Heart right ventricle (tissue), 16 donors: ENCODE results near the gene TP63. TPM values are rescaled to one million over a fixed set of nuclear protein-coding genes. Genes with fewer than 3 reads are reported as not detected.

Source experiments
- ATAC-seq, 8 donors: fragments of 200-7000 bp; cut with Tn5 transposase; one replicate each; pipeline ENCODE4 v1.9.1; 2020; ENCODE audit warnings: mild to moderate bottlenecking in 8 of 8, moderate library complexity in 8 of 8, moderate number of reproducible peaks in 1 of 8
- DNase-seq, 2 donors: peaks; one replicate each; pipeline ENCODE4 v3.0.0-alpha.2; 2020
- H3K27ac ChIP-seq, 10 donors: fragments of 200-600 bp; sonication (generic) in 2 of 10; one replicate each; pipeline versions ENCODE4 v1.5.0 to v1.8.0; 2020 to 2022; ENCODE audit warnings: mild to moderate bottlenecking in 3 of 10
- H3K27me3 ChIP-seq, 7 donors: fragments of 200-600 bp; one replicate each; pipeline ENCODE4 v1.8.0; 2021 to 2022; ENCODE audit warnings: mild to moderate bottlenecking in 2 of 7
- H3K36me3 ChIP-seq, 9 donors: fragments of 200-600 bp; sonication (generic) in 1 of 9; one replicate each; pipeline versions ENCODE4 v1.5.0 to v1.8.0; 2020 to 2022; ENCODE audit warnings: mild to moderate bottlenecking in 2 of 9
- H3K4me1 ChIP-seq, 9 donors: fragments of 200-600 bp; sonication (generic) in 1 of 9; one replicate each; pipeline versions ENCODE4 v1.5.0 to v1.8.0; 2020 to 2022; ENCODE audit warnings: mild to moderate bottlenecking in 4 of 9
- H3K4me3 ChIP-seq, 10 donors: fragments of 200-600 bp; sonication (generic) in 2 of 10; one replicate each; pipeline versions ENCODE4 v1.5.0 to v1.8.0; 2020 to 2022; ENCODE audit warnings: mild to moderate bottlenecking in 7 of 10, moderate library complexity in 2 of 10
- H3K9me3 ChIP-seq, 11 donors: fragments of 200-600 bp in 10 of 11; sonication (generic) in 2 of 11; one replicate each; pipeline versions ENCODE4 v1.5.0 to v1.8.0; 2013 to 2022; ENCODE audit warnings: mild to moderate bottlenecking in 2 of 11, control low read depth in 1 of 11, moderate library complexity in 1 of 11
- CTCF ChIP-seq, 9 donors: fragments of 200-600 bp; sonication (generic) in 2 of 9; IDR thresholded peaks; one replicate each; pipeline versions ENCODE4 v1.5.0 to v1.8.0; 2021 to 2022; ENCODE audit warnings: antibody characterized with exemption in 9 of 9, mild to moderate bottlenecking in 5 of 9, moderate library complexity in 1 of 9
- WGBS, 2 donors: extraction: QIAGEN DNeasy Blood & Tissue Kit; methylation state at CpG; one replicate each; pipeline ENCODE4 v1.1.7; 2013; ENCODE audit warnings: inconsistent platforms in 1 of 2; 5-methylcytosine and 5-hydroxymethylcytosine counted together
- intact Hi-C, 10 donors: fragments of 100-400 bp; cut with DNase I; formaldehyde crosslinking; loops; one replicate each; pipeline versions ENCODE4 v1.11.1 to v1.14.2; 2022
- polyA plus RNA-seq, 2 donors: library from polyadenylated mRNA; stranded (reverse); fragments of 200-250 nt; gene quantifications; one replicate each; pipeline ENCODE4 v1.2.3, GENCODE V29; 2013
- total RNA-seq, 10 donors: library from RNA; stranded (reverse); fragmentation: NEBNext Ultra II Directional in 3 of 10; extraction: Animal tissue kit (Norgen Biotek cat#: 25700) in 3 of 10; gene quantifications; one replicate each; pipeline versions ENCODE4 v1.2.1 to v1.2.4, GENCODE V29; 2021 to 2023
- donor health status: Arrhythmogenic right ventricular cardiomyopathy.
- donor health status: ischemic (EF 13 %, LVEDD 7.1; RV severe dilation, severe dysfunction).
- donor health status: healthy with polysubstance abuse.
- donor health status: DM: no; HTN: yes; CAD: no.
- donor health status: DM: no; HTN: no; CAD: no.
- donor health status: ischemic (EF 25% LVEDD 6.9; RV normal size, moderate dysfunction).
- donor health status: ischemic (EF 25% LVEDD 5.7; RV mildly dilated, moderate dysfunction).
- donor health status: healthy.
- donor health status: DM: yes; HTN: yes; CAD: no.
- donor health status: Ischemic cardiomyopathy.
- donor health status: ischemic (EF 35%, LVEDD 5.7; RV mildly dilated, moderate dysfunction).
- donor health status: nonischemic (EF 11% LVEDD 7.7; RV severe dilation, severe dysfunction).
- donor health status: DM: yes; HTN: yes; CAD: no.
- donor health status: PGD.
- donor health status: ischemic (EF 29% LVEDD 5.4; RV normal size, mild dysfunction).
- donor health status: nonischemic (EF 23%, LVEDD 6.1; RV moderate dilation, normal function).

Gene TP63
- total and polyA plus RNA-seq, 12 donors, result 0.07 to 1.5 (median 0.49) TPM

- Histone ChIP-seq H3K27me3 (no peaks in the 10 kb centered on the region), H3K9me3 (no peaks in the 10 kb centered on the region), H3K4me1 (peaks cover 0 to 5% (median 0%) of the 10 kb centered on the region in 9 donors), H3K4me3 (no peak overlapping the region), H3K27ac (no peak overlapping the region), H3K36me3 (no peaks in the 10 kb centered on the region)
- 96 to 98% methylated on average over 29 of the region's 29 CpGs for WGBS, 2 donors
- ATAC-seq, result no peak
- TF ChIP-seq CTCF (IDR thresholded peaks at IDR 0.05), result no peak
- intact Hi-C loops, result no loop called here
- DNase-seq, result no peak
These were observed 177.2 kb downstream of the TP63 start for GRCh38 chr3:189808246-189809007.

- no peak overlapping the region for H3K27ac ChIP-seq
These were observed 178.4 kb downstream of the TP63 start for GRCh38 chr3:189809583-189809982.

GRCh38 chr3:189812806-189813465, 181.7 kb downstream of the TP63 start:
- Histone ChIP-seq H3K9me3 (no peaks in the 10 kb centered on the region), H3K4me1 (no peaks in the 10 kb centered on the region), H3K36me3 (no peaks in the 10 kb centered on the region), H3K27me3 (no peaks in the 10 kb centered on the region), H3K27ac (no peak overlapping the region), H3K4me3 (no peak overlapping the region)
- WGBS, 2 donors, result 90 to 92% methylated on average over 5 of the region's 5 CpGs
- ATAC-seq (no peak), DNase-seq (no peak)
- intact Hi-C loops, result no loop called here
- TF ChIP-seq CTCF (IDR thresholded peaks at IDR 0.05), result no peak

More at GRCh38 chr3:189809583-189809982, 178.4 kb downstream of the TP63 start:
- H3K9me3 ChIP-seq, result no peaks in the 10 kb centered on the region
- ATAC-seq, result no peak
- WGBS, 2 donors, result 86 to 98% methylated on average over 1 of the region's 1 CpG
- H3K4me1 ChIP-seq, result peaks cover 0 to 5% (median 0%) of the 10 kb centered on the region in 9 donors
- H3K36me3 ChIP-seq, result no peaks in the 10 kb centered on the region
- no peaks in the 10 kb centered on the region for H3K27me3 ChIP-seq
- no peak overlapping the region for H3K4me3 ChIP-seq
- no peak for TF ChIP-seq CTCF (IDR thresholded peaks at IDR 0.05)
- DNase-seq, result no peak
- intact Hi-C loops, result no loop called here

- H3K27ac ChIP-seq, result no peak overlapping the region
- no peaks in the 10 kb centered on the region for H3K9me3 ChIP-seq
- DNase-seq (no peak), ATAC-seq (peak in 2 of 8 donors; percentile 49 to 79)
- WGBS, 2 donors, result 64 to 67% methylated on average over 10 of the region's 10 CpGs
- no peak overlapping the region for H3K4me3 ChIP-seq
- H3K36me3 ChIP-seq, result no peaks in the 10 kb centered on the region
- no peak for TF ChIP-seq CTCF (IDR thresholded peaks at IDR 0.05)
- H3K4me1 ChIP-seq, result no peaks in the 10 kb centered on the region
- H3K27me3 ChIP-seq, result no peaks in the 10 kb centered on the region
- intact Hi-C loops, result no loop called here
These were observed 182.6 kb downstream of the TP63 start for GRCh38 chr3:189813647-189814240.
